Suprapubic skin (tissue), 4 donors: ENCODE data around the gene FGF18. TPM values are rescaled to one million over a fixed set of nuclear protein-coding genes. Genes with fewer than 3 reads are reported as not detected.

ENCODE experiments used
- DNase-seq, 2 donors: peaks; one replicate each; pipeline ENCODE4 v3.0.0-alpha.2; 2019; ENCODE audit warnings: low spot score in 2 of 2
- H3K27ac ChIP-seq: fragments of 200-600 bp; sonication (generic); one replicate; pipeline ENCODE4 v1.5.1; 2019
- H3K27me3 ChIP-seq: fragments of 200-600 bp; sonication (generic); one replicate; pipeline ENCODE4 v1.5.1; 2019
- H3K36me3 ChIP-seq: fragments of 200-600 bp; sonication (generic); one replicate; pipeline ENCODE4 v1.5.1; 2019
- H3K4me1 ChIP-seq: fragments of 200-600 bp; sonication (generic); one replicate; pipeline ENCODE4 v1.5.1; 2019
- H3K4me3 ChIP-seq: fragments of 200-600 bp; sonication (generic); one replicate; pipeline ENCODE4 v1.5.1; 2019; ENCODE audit warnings: mild to moderate bottlenecking
- H3K9me3 ChIP-seq: fragments of 200-600 bp; sonication (generic); one replicate; pipeline ENCODE4 v1.5.1; 2019
- EP300 ChIP-seq: sonication (generic); formaldehyde crosslinking; IDR thresholded peaks from one replicate; pipeline ENCODE4 v1.6.1; 2017; ENCODE audit warnings: antibody characterized with exemption
- POLR2A ChIP-seq, 2 donors: fragments of 450-650 bp; IDR thresholded peaks; one replicate each; pipeline ENCODE4 v1.6.1; 2017; ENCODE audit warnings: antibody characterized with exemption in 2 of 2, mild to moderate bottlenecking in 2 of 2, moderate library complexity in 2 of 2
- POLR2AphosphoS5 ChIP-seq, 3 donors: sonication (generic); formaldehyde crosslinking; IDR thresholded peaks; one replicate each; pipeline ENCODE4 v1.6.1; 2017; ENCODE audit warnings: antibody characterized with exemption in 3 of 3
- WGBS: methylation state at CpG from one replicate; pipeline ENCODE4 v1.1.5; 2018; 5-methylcytosine and 5-hydroxymethylcytosine counted together
- total RNA-seq, 4 donors: library from RNA; depleted of rRNA; stranded (reverse); fragments of >200 nt; gene quantifications; one replicate each; pipeline ENCODE4 v1.1.0, GENCODE V29; 2016
- TF ChIP-seq, protein P1 (sequence below), 2 donors: fragments of 200-600 bp in 1 of 2; fragments of 450-650 bp in 1 of 2; sonication (generic) in 1 of 2; IDR thresholded peaks; one replicate each; pipeline ENCODE4 v1.5.1; 2016 to 2019; ENCODE audit warnings: antibody characterized with exemption in 2 of 2, mild to moderate bottlenecking in 1 of 2, moderate library complexity in 1 of 2

Gene FGF18
- total RNA-seq, 4 donors from 2014 or later: 0.32 to 3.2 (median 0.50) TPM

DNA sequence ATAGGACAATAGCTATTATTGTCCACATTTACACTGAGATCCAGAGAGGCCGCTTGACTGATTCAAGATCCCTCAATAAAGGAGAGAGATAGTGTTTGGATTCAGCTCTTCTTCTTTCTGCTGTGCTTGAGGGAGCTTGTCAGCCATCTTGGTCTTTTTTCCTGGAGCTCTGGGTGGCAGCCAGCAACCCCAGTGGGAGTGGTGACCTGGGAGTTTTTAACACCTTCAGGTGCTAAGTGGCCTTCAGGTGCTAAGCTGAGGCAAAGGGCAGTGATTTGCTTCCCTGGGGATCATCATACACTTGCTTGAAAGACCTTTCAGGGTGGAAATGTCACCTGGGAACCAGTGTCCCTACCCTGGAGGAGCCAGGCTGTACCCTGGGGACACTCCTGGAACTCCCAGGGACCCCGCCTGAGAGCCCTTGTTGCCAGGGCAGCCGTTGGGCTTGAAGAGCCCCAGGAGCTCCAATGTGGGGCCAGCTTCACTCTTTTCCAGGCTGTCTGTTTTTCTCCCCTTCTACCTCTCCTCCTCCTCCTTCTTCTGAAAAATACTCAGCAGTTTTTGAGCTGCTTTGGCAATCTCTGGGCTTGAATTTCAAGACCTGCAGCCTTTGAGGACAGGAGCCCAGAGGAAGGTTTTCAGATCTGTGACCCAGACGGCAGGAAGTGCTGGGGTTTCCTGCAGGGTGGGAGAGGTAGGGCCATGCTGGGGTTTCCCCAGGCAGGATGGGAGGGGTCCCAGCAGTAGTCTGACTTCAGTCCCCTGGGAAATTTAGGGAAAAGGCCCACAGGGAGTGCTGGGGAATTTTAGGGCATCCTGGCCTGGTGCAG is 59.7 kb downstream of the FGF18 start:
- no peaks in the 10 kb centered on the region for H3K27me3 ChIP-seq
- no peak overlapping the region for H3K4me3 ChIP-seq
- no peaks in the 10 kb centered on the region for H3K9me3 ChIP-seq
- no peaks in the 10 kb centered on the region for H3K36me3 ChIP-seq
- no peak for DNase-seq
- TF ChIP-seq, protein P1, sequence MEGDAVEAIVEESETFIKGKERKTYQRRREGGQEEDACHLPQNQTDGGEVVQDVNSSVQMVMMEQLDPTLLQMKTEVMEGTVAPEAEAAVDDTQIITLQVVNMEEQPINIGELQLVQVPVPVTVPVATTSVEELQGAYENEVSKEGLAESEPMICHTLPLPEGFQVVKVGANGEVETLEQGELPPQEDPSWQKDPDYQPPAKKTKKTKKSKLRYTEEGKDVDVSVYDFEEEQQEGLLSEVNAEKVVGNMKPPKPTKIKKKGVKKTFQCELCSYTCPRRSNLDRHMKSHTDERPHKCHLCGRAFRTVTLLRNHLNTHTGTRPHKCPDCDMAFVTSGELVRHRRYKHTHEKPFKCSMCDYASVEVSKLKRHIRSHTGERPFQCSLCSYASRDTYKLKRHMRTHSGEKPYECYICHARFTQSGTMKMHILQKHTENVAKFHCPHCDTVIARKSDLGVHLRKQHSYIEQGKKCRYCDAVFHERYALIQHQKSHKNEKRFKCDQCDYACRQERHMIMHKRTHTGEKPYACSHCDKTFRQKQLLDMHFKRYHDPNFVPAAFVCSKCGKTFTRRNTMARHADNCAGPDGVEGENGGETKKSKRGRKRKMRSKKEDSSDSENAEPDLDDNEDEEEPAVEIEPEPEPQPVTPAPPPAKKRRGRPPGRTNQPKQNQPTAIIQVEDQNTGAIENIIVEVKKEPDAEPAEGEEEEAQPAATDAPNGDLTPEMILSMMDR (IDR thresholded peaks at IDR 0.05): no peak
- no peak for TF ChIP-seq POLR2A (IDR thresholded peaks at IDR 0.05)
- no peak for TF ChIP-seq POLR2AphosphoS5 (IDR thresholded peaks at IDR 0.05)
- TF ChIP-seq EP300: no peak
- H3K4me1 ChIP-seq: peaks cover 7% of the 10 kb centered on the region
- WGBS: 76% methylated on average over 4 of the region's 4 CpGs
- H3K27ac ChIP-seq: no peak overlapping the region

DNA sequence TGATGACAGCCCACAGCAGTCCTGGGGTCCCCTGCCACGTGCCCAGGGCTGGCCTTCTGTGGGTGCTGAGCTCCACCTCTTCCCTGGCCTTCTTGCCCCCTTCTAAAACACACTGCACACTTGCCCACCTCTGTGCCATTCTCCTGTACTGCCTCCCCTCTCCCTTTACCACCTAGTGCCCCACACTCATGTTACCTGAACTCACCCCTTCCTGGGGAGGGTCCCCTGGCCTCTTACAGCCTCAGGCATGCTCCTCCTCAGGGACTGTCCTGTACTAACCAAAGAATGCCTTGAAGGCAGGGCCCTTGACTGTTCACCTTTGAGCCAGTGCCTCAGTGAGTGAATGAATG is 60.3 kb downstream of the FGF18 start:
- Histone ChIP-seq H3K4me3 (no peak overlapping the region), H3K36me3 (no peaks in the 10 kb centered on the region), H3K9me3 (no peaks in the 10 kb centered on the region), H3K27ac (no peak overlapping the region), H3K4me1 (peaks cover 7% of the 10 kb centered on the region), H3K27me3 (no peaks in the 10 kb centered on the region)
- TF ChIP-seq EP300: no peak
- WGBS: no CpG with 5 or more reads among the region's 1 CpG
- no peak for DNase-seq

DNA sequence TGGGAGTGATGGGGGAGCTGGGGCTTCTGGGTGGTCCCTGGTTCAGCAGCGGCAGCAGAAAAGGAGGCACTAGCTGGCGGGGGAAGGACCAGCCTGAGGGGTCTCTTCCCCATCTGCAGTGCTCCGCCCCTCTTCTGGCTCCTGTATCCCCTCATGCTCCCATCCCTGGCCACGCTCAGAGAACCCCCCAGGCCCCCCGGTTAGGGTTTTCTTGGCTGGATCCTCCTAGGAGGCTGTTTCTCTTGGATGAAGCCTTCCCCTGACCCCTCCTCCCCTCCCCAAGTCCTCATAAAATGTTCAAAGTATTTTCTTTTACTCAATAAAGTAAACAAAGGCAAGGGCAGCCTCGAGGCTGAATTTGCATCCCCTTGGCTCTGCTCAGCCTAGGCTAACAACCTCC is 60.8 kb downstream of the FGF18 start:
- WGBS: 74% methylated on average over 6 of the region's 6 CpGs
- no peak for TF ChIP-seq POLR2A (IDR thresholded peaks at IDR 0.05)
- TF ChIP-seq, protein P1 (IDR thresholded peaks at IDR 0.05): no peak
- no peaks in the 10 kb centered on the region for H3K36me3 ChIP-seq
- no peaks in the 10 kb centered on the region for H3K9me3 ChIP-seq
- DNase-seq: no peak
- no peak overlapping the region for H3K4me3 ChIP-seq
- no peak overlapping the region for H3K27ac ChIP-seq
- peaks cover 7% of the 10 kb centered on the region for H3K4me1 ChIP-seq
- no peaks in the 10 kb centered on the region for H3K27me3 ChIP-seq

- no peaks in the 10 kb centered on the region for H3K36me3 ChIP-seq
- no peak for DNase-seq
- H3K27me3 ChIP-seq: no peaks in the 10 kb centered on the region
- H3K27ac ChIP-seq: no peak overlapping the region
- TF ChIP-seq EP300 (no peak), POLR2AphosphoS5 (IDR thresholded peaks at IDR 0.05) (no peak), POLR2A (IDR thresholded peaks at IDR 0.05) (no peak)
- TF ChIP-seq, protein P1 (IDR thresholded peaks at IDR 0.05): no peak
- H3K4me1 ChIP-seq: peaks cover 7% of the 10 kb centered on the region
- WGBS: 77% methylated on average over 9 of the region's 10 CpGs
- no peak overlapping the region for H3K4me3 ChIP-seq
- no peaks in the 10 kb centered on the region for H3K9me3 ChIP-seq
Observed at GRCh38 chr5:171481571-171482433, 62.4 kb downstream of the FGF18 start.

DNA sequence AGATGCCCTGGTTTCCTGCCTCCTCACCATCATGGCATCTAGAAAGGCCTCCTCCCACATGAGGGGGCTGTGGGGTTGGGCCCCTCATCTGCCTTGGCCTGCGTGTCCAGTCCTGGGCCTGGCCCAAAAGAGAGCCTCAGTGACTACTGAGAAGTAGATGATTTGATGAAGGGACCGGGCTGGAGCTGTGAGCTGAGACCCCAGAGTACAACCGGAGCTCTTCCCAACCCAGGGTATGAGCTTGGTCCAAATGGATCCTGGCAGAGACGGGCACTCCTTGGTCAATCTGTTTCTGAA is 62.9 kb downstream of the FGF18 start:
- H3K4me1 ChIP-seq: peaks cover 7% of the 10 kb centered on the region
- H3K27me3 ChIP-seq: no peaks in the 10 kb centered on the region
- 94% methylated on average over 3 of the region's 4 CpGs for WGBS
- TF ChIP-seq POLR2AphosphoS5 (IDR thresholded peaks at IDR 0.05) (no peak), EP300 (no peak), POLR2A (IDR thresholded peaks at IDR 0.05) (no peak)
- TF ChIP-seq, protein P1 (IDR thresholded peaks at IDR 0.05): no peak
- no peak overlapping the region for H3K4me3 ChIP-seq
- no peak for DNase-seq
- no peak overlapping the region for H3K27ac ChIP-seq
- H3K9me3 ChIP-seq: no peaks in the 10 kb centered on the region
- no peaks in the 10 kb centered on the region for H3K36me3 ChIP-seq
